BJ (cell line): Measurements from ENCODE around the gene ST3GAL3. TPM values are rescaled to one million over a fixed set of nuclear protein-coding genes. Genes with fewer than 3 reads are reported as not detected.

ENCODE experiments used
- CTCF ChIA-PET: fragments of 350-600 bp; formaldehyde crosslinking; extraction: SDS; loops from one replicate; lab custom pipeline; 2021; ENCODE audit warnings: antibody characterized with exemption, inconsistent platforms; lab: Yijun Ruan, JAX
- POLR2A ChIA-PET: fragments of 300-600 bp; sonication (Branson Sonifier 250); formaldehyde crosslinking; extraction: SDS; loops from one replicate; lab custom pipeline; 2021; ENCODE audit warnings: antibody characterized with exemption; lab: Charles Lee
- DNase-seq: peaks from one replicate; pipeline ENCODE4 v3.0.0-alpha.2; 2011; ENCODE audit warnings: low read depth
- H3K27me3 ChIP-seq: 2 replicates; pipeline ENCODE4 v1.6.0; 2011; ENCODE audit warnings: low read length; ENCODE audit not compliant: control insufficient read depth, insufficient read depth
- H3K36me3 ChIP-seq: 2 replicates; pipeline ENCODE4 v1.5.1; 2011; ENCODE audit warnings: low read length; ENCODE audit not compliant: control insufficient read depth, insufficient read depth
- H3K4me3 ChIP-seq: 2 replicates; pipeline ENCODE4 v1.5.1; 2011; ENCODE audit warnings: low read depth, mild to moderate bottlenecking, control low read depth, low read length
- polyA plus RNA-seq: library from polyadenylated mRNA; depleted of rRNA; stranded (reverse); fragments of >200 nt; gene quantifications from 2 replicates; pipeline ENCODE4 v1.2.3, GENCODE V29; 2011
- TF ChIP-seq, protein P1 (sequence below): IDR thresholded peaks from 2 replicates; pipeline ENCODE4 v1.5.1; 2011; ENCODE audit warnings: low read depth, mild to moderate bottlenecking, control low read depth, inconsistent platforms, low read length, moderate library complexity; ENCODE audit not compliant: insufficient read depth

ST3GAL3 gene
- polyA plus RNA-seq, 1 experiment, result 24.2 TPM

DNA sequence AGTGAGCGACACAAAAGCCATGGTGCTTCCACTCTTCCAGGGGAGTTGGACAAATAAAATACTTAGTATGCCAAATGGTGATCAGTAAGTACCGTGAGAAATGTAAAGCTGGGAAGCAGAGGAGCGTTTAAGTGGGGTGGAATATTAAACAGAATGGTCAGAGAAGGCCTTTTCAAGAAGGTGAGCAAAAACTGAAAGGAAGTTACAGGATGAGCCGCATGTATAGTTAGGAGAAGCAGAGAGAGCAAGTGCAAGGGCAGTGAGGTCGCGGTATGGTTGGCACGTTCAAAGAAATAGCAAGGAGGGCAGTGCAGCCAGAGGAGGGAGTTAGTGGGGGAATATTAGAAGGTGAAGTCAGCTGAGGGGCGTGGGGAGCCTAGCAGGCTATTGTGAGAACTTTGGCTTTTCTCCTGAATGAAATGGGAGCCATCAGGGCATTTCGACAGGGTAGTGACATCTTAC, 266.7 kb downstream of the ST3GAL3 start:
- POLR2A ChIA-PET, result no interaction called here
- Histone ChIP-seq H3K4me3 (peak overlapping the region; percentile 93), H3K27me3 (no peaks in the 10 kb centered on the region), H3K36me3 (peaks cover 11% of the 10 kb centered on the region)
- TF ChIP-seq, protein P1, sequence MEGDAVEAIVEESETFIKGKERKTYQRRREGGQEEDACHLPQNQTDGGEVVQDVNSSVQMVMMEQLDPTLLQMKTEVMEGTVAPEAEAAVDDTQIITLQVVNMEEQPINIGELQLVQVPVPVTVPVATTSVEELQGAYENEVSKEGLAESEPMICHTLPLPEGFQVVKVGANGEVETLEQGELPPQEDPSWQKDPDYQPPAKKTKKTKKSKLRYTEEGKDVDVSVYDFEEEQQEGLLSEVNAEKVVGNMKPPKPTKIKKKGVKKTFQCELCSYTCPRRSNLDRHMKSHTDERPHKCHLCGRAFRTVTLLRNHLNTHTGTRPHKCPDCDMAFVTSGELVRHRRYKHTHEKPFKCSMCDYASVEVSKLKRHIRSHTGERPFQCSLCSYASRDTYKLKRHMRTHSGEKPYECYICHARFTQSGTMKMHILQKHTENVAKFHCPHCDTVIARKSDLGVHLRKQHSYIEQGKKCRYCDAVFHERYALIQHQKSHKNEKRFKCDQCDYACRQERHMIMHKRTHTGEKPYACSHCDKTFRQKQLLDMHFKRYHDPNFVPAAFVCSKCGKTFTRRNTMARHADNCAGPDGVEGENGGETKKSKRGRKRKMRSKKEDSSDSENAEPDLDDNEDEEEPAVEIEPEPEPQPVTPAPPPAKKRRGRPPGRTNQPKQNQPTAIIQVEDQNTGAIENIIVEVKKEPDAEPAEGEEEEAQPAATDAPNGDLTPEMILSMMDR, result no peak
- CTCF ChIA-PET, result interaction anchor here (2.0 to 2.7 kb wide), 2 partner anchors 39 to 74 kb away, joined by 7 to 8 read pairs; no protein-coding TSS in a partner anchor
- no peak for DNase-seq

DNA sequence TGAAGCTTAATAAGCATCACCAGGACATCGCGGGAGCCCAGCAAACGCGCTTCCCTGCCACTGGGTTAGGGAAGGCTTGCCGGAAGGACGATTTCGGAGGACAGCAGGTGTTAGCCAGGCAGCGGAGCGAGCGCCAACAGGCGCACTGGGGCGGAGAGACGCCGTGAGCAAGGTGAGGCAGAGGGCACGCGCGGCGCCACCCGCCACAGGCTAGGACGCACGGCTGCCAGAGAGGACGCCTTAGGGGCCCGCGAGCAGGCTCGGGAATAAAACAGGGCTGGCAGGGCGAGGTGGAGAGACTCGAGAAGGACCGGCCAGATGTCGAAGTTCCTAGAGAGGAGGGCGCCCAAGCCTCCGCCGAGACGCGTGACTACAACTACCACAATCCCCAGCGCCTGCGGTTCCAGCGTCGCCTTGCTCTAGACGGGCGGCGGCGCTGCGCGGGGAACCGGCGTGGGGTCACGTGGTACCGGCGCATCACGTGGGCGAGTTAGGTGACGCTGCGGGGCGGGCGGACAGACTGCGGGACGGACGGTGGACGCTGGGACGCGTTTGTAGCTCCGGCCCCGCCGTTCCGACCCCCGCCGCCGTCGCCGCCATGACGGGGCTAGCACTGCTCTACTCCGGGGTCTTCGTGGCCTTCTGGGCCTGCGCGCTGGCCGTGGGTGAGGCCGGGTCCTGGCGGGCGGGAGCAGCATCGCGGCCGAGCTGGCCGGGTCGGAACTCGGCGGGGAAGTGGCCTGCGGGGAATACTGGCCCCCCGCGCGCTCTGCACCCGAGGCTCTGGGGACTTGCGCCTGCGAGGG, 267.3 kb downstream of the ST3GAL3 start, which contains the start of gene ATP6V0B:
TSS of gene ATP6V0B (plus strand) at position 518 of the 806 bp plus-strand sequence. CDS start at position 599, 81 bp downstream.
- DNase-seq, result peak; percentile 50
- POLR2A ChIA-PET, result interaction anchor here (1.4 kb wide), 1 partner anchor 17 kb away, joined by 3 read pairs; the partner anchor contains the start of gene CCDC24
- Histone ChIP-seq H3K36me3 (peaks cover 11% of the 10 kb centered on the region), H3K27me3 (no peaks in the 10 kb centered on the region), H3K4me3 (peak within 1 kb of the TSS; percentile 93)
- TF ChIP-seq, protein P1, result no peak; the same call in 1 of the 2 replicates
- CTCF ChIA-PET, result interaction anchor here (0.9 to 2.7 kb wide), 5 partner anchors 29 to 73 kb away, joined by 5 to 9 read pairs (median 7); no protein-coding TSS in a partner anchor

DNA sequence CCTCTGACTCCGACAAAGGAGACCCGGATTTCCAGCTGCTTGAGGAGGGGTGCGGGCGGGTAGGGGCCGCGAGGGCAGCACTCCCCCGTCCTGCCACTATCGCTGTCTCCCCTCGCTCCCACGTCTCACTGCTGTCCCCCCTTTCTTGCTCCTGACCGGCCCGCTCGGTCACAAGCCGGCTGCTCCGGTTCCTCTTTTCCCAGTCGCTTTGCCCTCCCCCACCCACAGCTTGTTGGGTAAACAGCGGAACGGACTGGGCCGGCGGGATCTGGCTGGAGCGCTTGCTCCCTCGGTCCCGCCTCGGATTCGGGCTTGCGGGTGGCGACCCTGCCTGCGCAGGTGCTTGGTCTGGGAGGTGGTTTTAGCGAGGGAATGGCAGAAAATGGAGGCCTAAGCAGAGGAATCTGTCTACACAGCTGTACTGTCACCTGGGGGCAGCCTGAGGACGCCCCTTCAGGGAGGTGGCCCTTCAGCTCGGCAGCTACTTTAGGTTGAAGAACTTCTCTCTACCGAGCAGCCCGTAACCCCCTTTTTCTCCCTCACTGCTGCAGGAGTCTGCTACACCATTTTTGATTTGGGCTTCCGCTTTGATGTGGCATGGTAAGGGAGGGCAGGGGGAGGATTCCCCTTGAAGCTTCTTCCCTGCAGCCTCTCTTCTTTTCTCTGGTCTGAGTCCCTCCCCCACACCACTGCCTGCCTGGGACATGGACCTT, 268.1 kb downstream of the ST3GAL3 start:
- ChIA-PET POLR2A (interaction anchor here (0.5 to 1.4 kb wide), 2 partner anchors 17 to 325 kb away, joined by 3 read pairs; partner anchors contain the start of gene CCDC24), CTCF (interaction anchor here (0.9 to 2.0 kb wide), 5 partner anchors 11 to 61 kb away, joined by 3 to 9 read pairs (median 7); no protein-coding TSS in a partner anchor)
- DNase-seq, result no peak
- Histone ChIP-seq H3K36me3 (peaks cover 11% of the 10 kb centered on the region), H3K27me3 (no peaks in the 10 kb centered on the region), H3K4me3 (peak overlapping the region; percentile 93)
- TF ChIP-seq, protein P1, result no peak

DNA sequence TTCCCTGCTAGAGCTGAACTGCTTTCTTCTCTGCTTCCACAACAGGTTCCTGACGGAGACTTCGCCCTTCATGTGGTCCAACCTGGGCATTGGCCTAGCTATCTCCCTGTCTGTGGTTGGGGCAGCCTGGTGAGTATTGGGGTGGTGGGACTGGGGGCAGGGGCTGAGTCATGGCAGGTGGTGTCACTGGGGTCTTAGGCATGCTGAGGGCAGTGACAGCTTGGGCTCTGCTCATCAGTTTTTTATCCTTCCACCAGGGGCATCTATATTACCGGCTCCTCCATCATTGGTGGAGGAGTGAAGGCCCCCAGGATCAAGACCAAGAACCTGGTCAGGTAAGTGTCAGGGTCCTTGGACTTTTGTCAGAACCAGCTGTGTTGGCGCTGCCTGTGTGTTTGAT, 268.7 kb downstream of the ST3GAL3 start:
- CTCF ChIA-PET, result interaction anchor here (1.2 to 2.0 kb wide), 5 partner anchors 12 to 61 kb away, joined by 3 to 9 read pairs (median 7); no protein-coding TSS in a partner anchor
- DNase-seq, result no peak
- POLR2A ChIA-PET, result no interaction called here
- Histone ChIP-seq H3K27me3 (no peaks in the 10 kb centered on the region), H3K36me3 (peaks cover 11% of the 10 kb centered on the region), H3K4me3 (peak overlapping the region; percentile 93)
- TF ChIP-seq, protein P1, result no peak

DNA sequence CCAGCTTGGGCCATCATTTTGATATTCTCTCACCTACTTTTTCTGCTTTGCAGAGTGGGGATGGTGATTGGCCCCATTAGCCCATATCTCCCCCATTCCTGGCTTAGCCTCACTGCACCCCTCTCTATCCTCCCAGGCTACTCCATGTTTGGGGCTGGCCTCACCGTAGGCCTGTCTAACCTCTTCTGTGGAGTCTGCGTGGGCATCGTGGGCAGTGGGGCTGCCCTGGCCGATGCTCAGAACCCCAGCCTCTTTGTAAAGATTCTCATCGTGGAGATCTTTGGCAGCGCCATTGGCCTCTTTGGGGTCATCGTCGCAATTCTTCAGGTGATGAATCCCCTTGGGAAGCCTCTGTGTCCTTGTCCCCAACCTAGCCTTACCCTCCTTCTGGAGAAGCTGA, 269.6 kb downstream of the ST3GAL3 start:
- Histone ChIP-seq H3K27me3 (no peaks in the 10 kb centered on the region), H3K4me3 (no peak overlapping the region), H3K36me3 (peaks cover 11% of the 10 kb centered on the region)
- POLR2A ChIA-PET, result no interaction called here
- DNase-seq, result no peak
- TF ChIP-seq, protein P1, result no peak
- CTCF ChIA-PET, result interaction anchor here (1.0 to 1.3 kb wide), 2 partner anchors 43 to 60 kb away, joined by 3 to 4 read pairs; no protein-coding TSS in a partner anchor
